Myocyte (in vitro differentiated cells): Measurements from ENCODE around the gene MRAS. TPM values are rescaled to one million over a fixed set of nuclear protein-coding genes. Genes with fewer than 3 reads are reported as not detected.
"Not testable (repeated sequence)": the region's sequence is repeated elsewhere in the genome, so short reads cannot be mapped to it uniquely, and the experiment has no call there.

Source experiments
- DNase-seq: peaks from one replicate; pipeline ENCODE4 v3.0.0-alpha.2; 2012; ENCODE audit warnings: low read depth
- total RNA-seq: library from RNA; depleted of rRNA; stranded (reverse); fragments of >200 nt; gene quantifications from 2 replicates; pipeline ENCODE4 v1.2.3, GENCODE V29; 2014

MRAS gene
- total RNA-seq, 1 donor from 2014 or later, result 482 TPM

- DNase-seq, result peak; percentile 73
Measured at GRCh38 chr3:138412821-138413551, 64.6 kb downstream of the MRAS start.

- not testable (repeated sequence) for DNase-seq
Measured at GRCh38 chr3:138416236-138416635, 67.9 kb downstream of the MRAS start.

GRCh38 chr3:138417559-138417982 is 69.2 kb downstream of the MRAS start:
- peak; percentile 92 for DNase-seq

DNA sequence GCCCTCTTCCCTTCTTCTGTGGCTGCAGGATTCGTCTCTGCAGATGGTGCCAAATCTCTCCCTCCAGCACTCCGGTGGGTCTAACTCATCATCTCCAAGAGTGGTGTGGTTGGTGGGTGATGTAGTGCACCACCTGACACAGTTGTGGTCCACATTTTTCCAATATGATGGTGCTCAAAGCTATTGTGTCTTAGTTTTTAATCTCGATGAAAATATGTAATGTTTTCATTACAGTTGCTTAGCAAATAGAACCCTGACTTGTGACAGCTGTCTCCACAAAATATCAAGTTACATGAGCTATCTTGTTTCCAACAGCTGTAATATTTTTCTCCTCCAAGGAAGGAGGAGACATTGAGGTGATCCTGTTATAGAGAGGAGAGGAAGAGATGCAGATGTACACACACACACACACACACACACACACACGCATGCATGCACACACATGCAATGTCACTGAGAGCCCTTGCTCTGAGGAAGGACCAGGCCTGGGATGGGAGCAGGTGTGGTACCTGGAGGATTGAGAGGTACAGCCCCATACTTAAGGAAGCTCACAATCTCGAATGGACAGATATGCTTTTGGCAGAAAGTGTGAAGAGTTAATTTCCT is 70.3 kb downstream of the MRAS start:
- DNase-seq, result peak; percentile 95

- DNase-seq, result no peak
Measured at GRCh38 chr3:138423316-138423715, 74.9 kb downstream of the MRAS start.

DNA sequence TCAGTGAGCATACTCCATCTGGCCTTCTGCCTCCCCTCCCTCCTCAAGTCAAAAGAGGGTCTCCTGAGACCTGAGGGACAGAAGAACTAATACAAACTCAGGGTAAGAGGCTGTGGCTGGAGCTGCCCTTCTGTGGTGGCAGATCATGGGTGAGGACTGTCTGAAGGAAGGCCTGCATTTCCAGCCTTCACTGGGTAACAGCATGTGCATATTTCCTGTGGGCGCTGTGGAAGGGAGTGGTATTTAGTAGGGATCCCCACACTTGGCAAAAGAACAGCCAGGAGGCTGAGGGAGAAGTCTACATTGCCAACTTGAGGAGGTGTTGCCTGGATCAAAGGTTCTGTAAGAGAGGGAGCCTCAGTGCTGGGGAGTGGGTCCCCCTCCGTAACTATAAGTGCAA is 75.9 kb downstream of the MRAS start:
- DNase-seq, result no peak

- DNase-seq, result peak; percentile 48
Measured at GRCh38 chr3:138426211-138426610, 77.8 kb downstream of the MRAS start.

GRCh38 chr3:138426754-138427153 is 78.4 kb downstream of the MRAS start:
- not testable (repeated sequence) for DNase-seq

GRCh38 chr3:138429665-138430064 is 81.3 kb downstream of the MRAS start:
- DNase-seq, result no peak

GRCh38 chr3:138432576-138433240 is 84.3 kb downstream of the MRAS start:
- no peak for DNase-seq

- no peak for DNase-seq
Measured at GRCh38 chr3:138433892-138434275, 85.5 kb downstream of the MRAS start.

- peak; percentile 52 for DNase-seq
Measured at GRCh38 chr3:138434276-138434874, 86.0 kb downstream of the MRAS start, which contains the start of gene ESYT3. TSS of gene ESYT3 (plus strand) at chr3:138434616. CDS start at chr3:138434799, 183 bp downstream.

GRCh38 chr3:138434875-138435772 is 86.7 kb downstream of the MRAS start:
- DNase-seq, result peak; percentile 73

- DNase-seq, result no peak
Measured at GRCh38 chr3:138435840-138436239, 87.5 kb downstream of the MRAS start.

- DNase-seq, result no peak
Measured at GRCh38 chr3:138437281-138437680, 88.9 kb downstream of the MRAS start.

- peak; percentile 85 for DNase-seq
Measured at GRCh38 chr3:138438896-138439295, 90.5 kb downstream of the MRAS start.

DNA sequence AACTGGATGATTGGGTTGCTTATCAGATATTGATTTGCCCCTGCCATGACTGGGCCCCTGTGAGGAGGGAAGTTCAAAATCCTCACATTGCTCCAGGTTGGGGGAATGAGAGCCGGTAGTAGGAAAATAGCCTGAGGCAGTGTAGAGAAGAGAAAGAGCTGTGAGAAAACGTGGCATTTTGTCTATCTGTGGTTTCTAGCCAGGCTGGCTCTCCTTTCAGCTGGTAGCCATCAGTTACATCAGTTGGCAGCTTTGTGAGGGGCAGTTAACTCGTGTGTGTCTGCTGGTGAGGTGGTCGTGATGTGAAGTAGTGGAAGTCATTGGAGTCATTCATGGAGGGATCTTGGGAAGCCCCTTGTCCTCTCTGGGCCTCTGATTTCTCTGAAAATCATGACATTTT is 91.3 kb downstream of the MRAS start:
- peak; percentile 60 for DNase-seq

- peak; percentile 66 for DNase-seq
Measured at GRCh38 chr3:138440121-138440521, 91.7 kb downstream of the MRAS start.

DNA sequence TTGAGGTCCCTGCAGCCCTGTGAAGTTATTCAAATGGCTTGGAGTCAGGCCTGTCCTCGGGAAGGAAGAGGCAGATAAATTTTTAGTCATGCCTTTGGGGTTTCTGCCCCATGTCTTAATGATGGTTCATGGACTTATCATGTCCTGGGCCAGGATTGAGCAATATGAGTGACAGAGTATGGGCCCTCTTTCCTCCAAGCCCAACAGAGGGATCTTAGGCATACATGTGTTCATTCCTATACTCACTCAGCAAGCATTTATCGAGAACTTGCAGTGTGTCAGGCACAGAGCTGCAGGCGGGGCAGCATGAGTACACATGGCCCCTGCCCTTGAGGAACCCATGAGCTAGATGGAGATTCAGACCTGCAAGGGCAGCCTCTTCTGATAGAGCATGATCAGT is 92.2 kb downstream of the MRAS start:
- DNase-seq, result no peak

GRCh38 chr3:138441256-138441655 is 92.9 kb downstream of the MRAS start:
- no peak for DNase-seq

- peak; percentile 43 for DNase-seq
Measured at GRCh38 chr3:138441742-138442141, 93.4 kb downstream of the MRAS start.
